GM23338 (cell line): ENCODE measurements around the gene NT5M. TPM values are rescaled to one million over a fixed set of nuclear protein-coding genes. Genes with fewer than 3 reads are reported as not detected.

Experiments used
- ATAC-seq: fragments of 200-7000 bp; cut with Tn5 transposase; 3 replicates; pipeline ENCODE4 v1.9.1; 2020
- DNase-seq: peaks from one replicate; pipeline ENCODE4 v3.0.0-alpha.2; 2015; ENCODE audit warnings: low spot score
- H2AFZ ChIP-seq: fragments of 200-600 bp; sonication (generic); 2 replicates; pipeline ENCODE4 v1.8.0; 2016; ENCODE audit warnings: antibody characterized with exemption, mild to moderate bottlenecking, moderate library complexity
- H3F3A ChIP-seq: fragments of 200-600 bp; sonication (generic); replicated peaks from 2 replicates; pipeline ENCODE4 v1.8.0; 2017; ENCODE audit warnings: antibody characterized with exemption, mixed run types, low read depth
- H3K27ac ChIP-seq: fragments of 200-600 bp; sonication (generic); 2 replicates; pipeline ENCODE4 v1.6.1; 2016; ENCODE audit warnings: low read depth
- H3K27me3 ChIP-seq: fragments of 200-600 bp; sonication (generic); 2 replicates; pipeline ENCODE4 v1.8.0; 2016; ENCODE audit warnings: mild to moderate bottlenecking, mixed run types, moderate library complexity; ENCODE audit not compliant: insufficient read depth
- H3K36me3 ChIP-seq: fragments of 200-600 bp; sonication (generic); 2 replicates; pipeline ENCODE4 v1.8.0; 2016; ENCODE audit warnings: mild to moderate bottlenecking; ENCODE audit not compliant: insufficient read depth
- H3K4me1 ChIP-seq: fragments of 200-600 bp; sonication (generic); 2 replicates; pipeline ENCODE4 v1.8.0; 2016; ENCODE audit warnings: mild to moderate bottlenecking, moderate library complexity; ENCODE audit not compliant: insufficient read depth
- H3K4me2 ChIP-seq: fragments of 200-600 bp; sonication (generic); 2 replicates; pipeline ENCODE4 v1.7.1; 2017; ENCODE audit warnings: mixed run types
- H3K4me3 ChIP-seq: fragments of 200-600 bp; sonication (generic); 2 replicates; pipeline ENCODE4 v1.6.1; 2016; ENCODE audit warnings: mixed run types
- H3K79me2 ChIP-seq: fragments of 200-600 bp; sonication (generic); replicated peaks from 2 replicates; pipeline ENCODE4 v1.8.0; 2017; ENCODE audit warnings: mild to moderate bottlenecking; ENCODE audit not compliant: insufficient read depth
- H3K9me2 ChIP-seq: fragments of 200-600 bp; sonication (generic); 2 replicates; pipeline ENCODE4 v1.8.0; 2017; ENCODE audit not compliant: insufficient read depth
- H4K20me1 ChIP-seq: fragments of 200-600 bp; sonication (generic); replicated peaks from 2 replicates; pipeline ENCODE4 v1.8.0; 2017; ENCODE audit warnings: mild to moderate bottlenecking; ENCODE audit not compliant: insufficient read depth
- H3K27ac Mint-ChIP-seq: 2 replicates; pipeline ENCODE4 v1.8.0; 2020; ENCODE audit warnings: inconsistent platforms, mild to moderate bottlenecking, moderate library complexity, mixed read lengths
- H3K27me3 Mint-ChIP-seq: 3 replicates; pipeline ENCODE4 v1.8.0; 2022; ENCODE audit warnings: low read depth, mild to moderate bottlenecking, moderate library complexity, mixed read lengths, inconsistent platforms; ENCODE audit not compliant: insufficient read depth, poor library complexity
- H3K36me3 Mint-ChIP-seq: 3 replicates; pipeline ENCODE4 v1.8.0; 2021; ENCODE audit warnings: low read depth, mild to moderate bottlenecking, inconsistent platforms, moderate library complexity, mixed read lengths
- H3K4me1 Mint-ChIP-seq: 3 replicates; pipeline ENCODE4 v1.8.0; 2020; ENCODE audit warnings: mild to moderate bottlenecking, inconsistent platforms, mixed read lengths
- H3K4me3 Mint-ChIP-seq: 3 replicates; pipeline ENCODE4 v1.8.0; 2021; ENCODE audit warnings: moderate library complexity, mild to moderate bottlenecking, inconsistent platforms, mixed read lengths
- H3K9me3 Mint-ChIP-seq: 3 replicates; pipeline ENCODE4 v1.8.0; 2020; ENCODE audit warnings: moderate library complexity, mild to moderate bottlenecking, inconsistent platforms, mixed read lengths
- CREB1 ChIP-seq: fragments of 250-450 bp; sonication (Bioruptor Pico); IDR thresholded peaks from 2 replicates; pipeline ENCODE4 v1.5.0; 2020; ENCODE audit warnings: low read depth, mild to moderate bottlenecking, moderate library complexity
- NANOG ChIP-seq: IDR thresholded peaks from 2 replicates; pipeline ENCODE4 v1.6.1; 2016; ENCODE audit warnings: antibody characterized with exemption, borderline replicate concordance
- ZNF331 ChIP-seq: fragments of 250-450 bp; sonication (Bioruptor Pico); IDR thresholded peaks from 2 replicates; pipeline ENCODE4 v1.5.0; 2020; ENCODE audit warnings: low read depth, mild to moderate bottlenecking, moderate library complexity
- polyA plus RNA-seq: library from polyadenylated mRNA; unstranded; fragments of >200 nt; fragmentation: Nextera tagmentation; extraction: Ambion mirVana; gene quantifications from 2 replicates; pipeline ENCODE4 v1.2.1, GENCODE V29; 2016
- total RNA-seq: library from RNA; depleted of rRNA; stranded (reverse); fragments of >200 nt; shearing (Covaris generic); gene quantifications from 2 replicates; pipeline ENCODE4 v1.2.3, GENCODE V29; 2014
- TF ChIP-seq, protein P1 (sequence below): IDR thresholded peaks from 2 replicates; pipeline ENCODE4 v1.6.1; 2016; ENCODE audit warnings: antibody characterized with exemption
- TF ChIP-seq, protein P2 (sequence below): fragments of 250-450 bp; sonication (Bioruptor Pico); IDR thresholded peaks from 2 replicates; pipeline ENCODE4 v1.5.0; 2020; ENCODE audit warnings: mild to moderate bottlenecking, moderate library complexity
- TF ChIP-seq, protein P3 (sequence below), 2 experiments: fragments of 200-600 bp in 1 of 2; sonication (generic) in 1 of 2; conservative IDR thresholded peaks; 2 replicates each; pipeline versions ENCODE4 v1.5.1 to v1.6.1; 2016 to 2017; ENCODE audit warnings: antibody characterized with exemption in 2 of 2, low read depth in 2 of 2, mild to moderate bottlenecking in 2 of 2, moderate library complexity in 1 of 2

The NT5M gene
- total and polyA plus RNA-seq, 2 experiments from 2014 or later, result 6.0 to 10.6 TPM

GRCh38 chr17:17354560-17355349, 51.6 kb downstream of the NT5M start:
- Histone ChIP-seq H3K4me3 (0 out of 2 replicates have a peak overlapping the region, but pooled peaks have one; percentile 38), H3K9me2 (no peaks in the 10 kb centered on the region), H3K27ac (no peak overlapping the region), H3K4me1 (peaks cover 5% of the 10 kb centered on the region; the same call in 1 of the 2 replicates), H2AFZ (peak overlapping the region; percentile 91), H4K20me1 (no peaks in the 10 kb centered on the region), H3K4me2 (peak overlapping the region; percentile 65), H3K27me3 (no peaks in the 10 kb centered on the region), H3K79me2 (no peaks in the 10 kb centered on the region), H3F3A (no peaks in the 10 kb centered on the region), H3K36me3 (no peaks in the 10 kb centered on the region)
- ATAC-seq (peak; percentile 66), DNase-seq (peak; percentile 92)
- H3K4me1 Mint-ChIP-seq, result peaks cover 11% of the 10 kb centered on the region
- TF ChIP-seq, protein P1, sequence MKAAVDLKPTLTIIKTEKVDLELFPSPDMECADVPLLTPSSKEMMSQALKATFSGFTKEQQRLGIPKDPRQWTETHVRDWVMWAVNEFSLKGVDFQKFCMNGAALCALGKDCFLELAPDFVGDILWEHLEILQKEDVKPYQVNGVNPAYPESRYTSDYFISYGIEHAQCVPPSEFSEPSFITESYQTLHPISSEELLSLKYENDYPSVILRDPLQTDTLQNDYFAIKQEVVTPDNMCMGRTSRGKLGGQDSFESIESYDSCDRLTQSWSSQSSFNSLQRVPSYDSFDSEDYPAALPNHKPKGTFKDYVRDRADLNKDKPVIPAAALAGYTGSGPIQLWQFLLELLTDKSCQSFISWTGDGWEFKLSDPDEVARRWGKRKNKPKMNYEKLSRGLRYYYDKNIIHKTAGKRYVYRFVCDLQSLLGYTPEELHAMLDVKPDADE, result no peak
- TF ChIP-seq, protein P2, sequence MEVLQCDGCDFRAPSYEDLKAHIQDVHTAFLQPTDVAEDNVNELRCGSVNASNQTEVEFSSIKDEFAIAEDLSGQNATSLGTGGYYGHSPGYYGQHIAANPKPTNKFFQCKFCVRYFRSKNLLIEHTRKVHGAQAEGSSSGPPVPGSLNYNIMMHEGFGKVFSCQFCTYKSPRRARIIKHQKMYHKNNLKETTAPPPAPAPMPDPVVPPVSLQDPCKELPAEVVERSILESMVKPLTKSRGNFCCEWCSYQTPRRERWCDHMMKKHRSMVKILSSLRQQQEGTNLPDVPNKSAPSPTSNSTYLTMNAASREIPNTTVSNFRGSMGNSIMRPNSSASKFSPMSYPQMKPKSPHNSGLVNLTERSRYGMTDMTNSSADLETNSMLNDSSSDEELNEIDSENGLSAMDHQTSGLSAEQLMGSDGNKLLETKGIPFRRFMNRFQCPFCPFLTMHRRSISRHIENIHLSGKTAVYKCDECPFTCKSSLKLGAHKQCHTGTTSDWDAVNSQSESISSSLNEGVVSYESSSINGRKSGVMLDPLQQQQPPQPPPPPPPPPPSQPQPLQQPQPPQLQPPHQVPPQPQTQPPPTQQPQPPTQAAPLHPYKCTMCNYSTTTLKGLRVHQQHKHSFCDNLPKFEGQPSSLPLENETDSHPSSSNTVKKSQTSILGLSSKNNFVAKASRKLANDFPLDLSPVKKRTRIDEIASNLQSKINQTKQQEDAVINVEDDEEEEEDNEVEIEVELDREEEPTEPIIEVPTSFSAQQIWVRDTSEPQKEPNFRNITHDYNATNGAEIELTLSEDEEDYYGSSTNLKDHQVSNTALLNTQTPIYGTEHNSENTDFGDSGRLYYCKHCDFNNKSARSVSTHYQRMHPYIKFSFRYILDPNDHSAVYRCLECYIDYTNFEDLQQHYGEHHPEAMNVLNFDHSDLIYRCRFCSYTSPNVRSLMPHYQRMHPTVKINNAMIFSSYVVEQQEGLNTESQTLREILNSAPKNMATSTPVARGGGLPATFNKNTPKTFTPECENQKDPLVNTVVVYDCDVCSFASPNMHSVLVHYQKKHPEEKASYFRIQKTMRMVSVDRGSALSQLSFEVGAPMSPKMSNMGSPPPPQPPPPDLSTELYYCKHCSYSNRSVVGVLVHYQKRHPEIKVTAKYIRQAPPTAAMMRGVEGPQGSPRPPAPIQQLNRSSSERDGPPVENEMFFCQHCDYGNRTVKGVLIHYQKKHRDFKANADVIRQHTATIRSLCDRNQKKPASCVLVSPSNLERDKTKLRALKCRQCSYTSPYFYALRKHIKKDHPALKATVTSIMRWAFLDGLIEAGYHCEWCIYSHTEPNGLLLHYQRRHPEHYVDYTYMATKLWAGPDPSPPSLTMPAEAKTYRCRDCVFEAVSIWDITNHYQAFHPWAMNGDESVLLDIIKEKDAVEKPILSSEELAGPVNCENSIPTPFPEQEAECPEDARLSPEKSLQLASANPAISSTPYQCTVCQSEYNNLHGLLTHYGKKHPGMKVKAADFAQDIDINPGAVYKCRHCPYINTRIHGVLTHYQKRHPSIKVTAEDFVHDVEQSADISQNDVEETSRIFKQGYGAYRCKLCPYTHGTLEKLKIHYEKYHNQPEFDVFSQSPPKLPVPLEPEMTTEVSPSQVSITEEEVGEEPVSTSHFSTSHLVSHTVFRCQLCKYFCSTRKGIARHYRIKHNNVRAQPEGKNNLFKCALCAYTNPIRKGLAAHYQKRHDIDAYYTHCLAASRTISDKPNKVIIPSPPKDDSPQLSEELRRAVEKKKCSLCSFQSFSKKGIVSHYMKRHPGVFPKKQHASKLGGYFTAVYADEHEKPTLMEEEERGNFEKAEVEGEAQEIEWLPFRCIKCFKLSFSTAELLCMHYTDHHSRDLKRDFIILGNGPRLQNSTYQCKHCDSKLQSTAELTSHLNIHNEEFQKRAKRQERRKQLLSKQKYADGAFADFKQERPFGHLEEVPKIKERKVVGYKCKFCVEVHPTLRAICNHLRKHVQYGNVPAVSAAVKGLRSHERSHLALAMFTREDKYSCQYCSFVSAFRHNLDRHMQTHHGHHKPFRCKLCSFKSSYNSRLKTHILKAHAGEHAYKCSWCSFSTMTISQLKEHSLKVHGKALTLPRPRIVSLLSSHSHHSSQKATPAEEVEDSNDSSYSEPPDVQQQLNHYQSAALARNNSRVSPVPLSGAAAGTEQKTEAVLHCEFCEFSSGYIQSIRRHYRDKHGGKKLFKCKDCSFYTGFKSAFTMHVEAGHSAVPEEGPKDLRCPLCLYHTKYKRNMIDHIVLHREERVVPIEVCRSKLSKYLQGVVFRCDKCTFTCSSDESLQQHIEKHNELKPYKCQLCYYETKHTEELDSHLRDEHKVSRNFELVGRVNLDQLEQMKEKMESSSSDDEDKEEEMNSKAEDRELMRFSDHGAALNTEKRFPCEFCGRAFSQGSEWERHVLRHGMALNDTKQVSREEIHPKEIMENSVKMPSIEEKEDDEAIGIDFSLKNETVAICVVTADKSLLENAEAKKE, result no peak
- TF ChIP-seq ZNF331 (no peak), NANOG (no peak), CREB1 (peak; percentile 67)
- TF ChIP-seq, protein P3, sequence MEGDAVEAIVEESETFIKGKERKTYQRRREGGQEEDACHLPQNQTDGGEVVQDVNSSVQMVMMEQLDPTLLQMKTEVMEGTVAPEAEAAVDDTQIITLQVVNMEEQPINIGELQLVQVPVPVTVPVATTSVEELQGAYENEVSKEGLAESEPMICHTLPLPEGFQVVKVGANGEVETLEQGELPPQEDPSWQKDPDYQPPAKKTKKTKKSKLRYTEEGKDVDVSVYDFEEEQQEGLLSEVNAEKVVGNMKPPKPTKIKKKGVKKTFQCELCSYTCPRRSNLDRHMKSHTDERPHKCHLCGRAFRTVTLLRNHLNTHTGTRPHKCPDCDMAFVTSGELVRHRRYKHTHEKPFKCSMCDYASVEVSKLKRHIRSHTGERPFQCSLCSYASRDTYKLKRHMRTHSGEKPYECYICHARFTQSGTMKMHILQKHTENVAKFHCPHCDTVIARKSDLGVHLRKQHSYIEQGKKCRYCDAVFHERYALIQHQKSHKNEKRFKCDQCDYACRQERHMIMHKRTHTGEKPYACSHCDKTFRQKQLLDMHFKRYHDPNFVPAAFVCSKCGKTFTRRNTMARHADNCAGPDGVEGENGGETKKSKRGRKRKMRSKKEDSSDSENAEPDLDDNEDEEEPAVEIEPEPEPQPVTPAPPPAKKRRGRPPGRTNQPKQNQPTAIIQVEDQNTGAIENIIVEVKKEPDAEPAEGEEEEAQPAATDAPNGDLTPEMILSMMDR (conservative IDR thresholded peaks at IDR 0.05; ENCODE audit: low read depth in 2 of 2), result peak; percentile 86 to 93
- peaks cover 19% of the 10 kb centered on the region for H3K27me3 Mint-ChIP-seq
- H3K27ac Mint-ChIP-seq, result no peak overlapping the region
- peaks cover 9% of the 10 kb centered on the region; the same call in 2 of the 3 replicates for H3K9me3 Mint-ChIP-seq
- peak overlapping the region; percentile 42; the same call in 1 of the 3 replicates for H3K4me3 Mint-ChIP-seq
- no peaks in the 10 kb centered on the region for H3K36me3 Mint-ChIP-seq
